UCSD-AML1 (cell line): ENCODE results near the gene CRYGN.

Experiments used
- DNase-seq: peaks from one replicate; lab custom pipeline; 2025; ENCODE audit not compliant: unreplicated experiment; lab: John Stamatoyannopoulos, UW

Gene CRYGN

DNA sequence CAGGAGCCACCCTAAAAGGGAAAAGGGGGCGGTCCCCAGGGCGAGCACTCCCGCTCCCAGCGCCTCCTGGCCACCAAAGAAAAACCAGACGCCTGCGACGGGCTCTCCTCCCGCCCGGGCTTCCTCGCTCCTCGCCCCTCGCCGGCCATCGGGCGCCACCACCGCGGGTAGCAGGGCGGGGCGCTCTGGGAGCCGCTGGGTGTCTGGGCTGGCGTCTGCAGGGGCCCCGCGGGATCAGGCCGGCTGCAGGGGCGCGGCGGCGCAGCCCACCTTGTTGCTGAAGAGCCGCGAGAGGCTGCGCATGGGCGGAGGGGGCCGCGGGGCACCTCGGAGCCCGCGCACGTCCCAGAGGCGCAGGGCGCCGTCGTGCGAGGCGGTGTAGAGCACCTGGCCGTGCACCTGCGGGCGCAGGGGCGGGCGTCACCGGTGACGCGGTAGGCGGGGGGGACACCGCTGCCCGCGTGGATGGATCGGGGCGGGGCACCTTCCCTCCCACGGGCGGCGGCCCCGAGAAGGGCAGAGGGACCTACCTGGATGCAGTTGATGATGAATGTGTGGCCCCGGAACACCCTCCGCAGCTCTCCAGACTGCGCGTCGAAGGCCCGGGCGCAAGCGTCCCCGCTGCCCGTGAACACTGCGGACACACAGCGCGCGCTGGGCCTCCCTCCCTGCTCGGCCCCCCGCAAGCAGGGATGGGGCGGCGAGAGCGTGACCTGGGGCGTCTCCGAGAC, 58.4 kb downstream of the CRYGN start:
- DNase-seq, result no peak

DNA sequence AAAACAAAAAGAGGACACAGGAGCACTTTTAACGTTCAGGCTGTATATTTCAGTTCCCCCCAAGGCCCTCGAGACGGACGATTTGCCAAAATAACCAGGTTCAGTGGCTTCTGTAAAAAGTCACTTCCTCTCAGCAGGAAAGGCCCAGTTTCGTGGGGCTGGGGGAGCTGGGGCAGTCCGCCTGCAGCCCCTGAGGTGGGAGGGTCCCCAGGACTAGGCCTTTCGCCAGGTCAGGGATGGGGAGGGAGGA, 58.9 kb downstream of the CRYGN start:
- DNase-seq, result no peak

DNA sequence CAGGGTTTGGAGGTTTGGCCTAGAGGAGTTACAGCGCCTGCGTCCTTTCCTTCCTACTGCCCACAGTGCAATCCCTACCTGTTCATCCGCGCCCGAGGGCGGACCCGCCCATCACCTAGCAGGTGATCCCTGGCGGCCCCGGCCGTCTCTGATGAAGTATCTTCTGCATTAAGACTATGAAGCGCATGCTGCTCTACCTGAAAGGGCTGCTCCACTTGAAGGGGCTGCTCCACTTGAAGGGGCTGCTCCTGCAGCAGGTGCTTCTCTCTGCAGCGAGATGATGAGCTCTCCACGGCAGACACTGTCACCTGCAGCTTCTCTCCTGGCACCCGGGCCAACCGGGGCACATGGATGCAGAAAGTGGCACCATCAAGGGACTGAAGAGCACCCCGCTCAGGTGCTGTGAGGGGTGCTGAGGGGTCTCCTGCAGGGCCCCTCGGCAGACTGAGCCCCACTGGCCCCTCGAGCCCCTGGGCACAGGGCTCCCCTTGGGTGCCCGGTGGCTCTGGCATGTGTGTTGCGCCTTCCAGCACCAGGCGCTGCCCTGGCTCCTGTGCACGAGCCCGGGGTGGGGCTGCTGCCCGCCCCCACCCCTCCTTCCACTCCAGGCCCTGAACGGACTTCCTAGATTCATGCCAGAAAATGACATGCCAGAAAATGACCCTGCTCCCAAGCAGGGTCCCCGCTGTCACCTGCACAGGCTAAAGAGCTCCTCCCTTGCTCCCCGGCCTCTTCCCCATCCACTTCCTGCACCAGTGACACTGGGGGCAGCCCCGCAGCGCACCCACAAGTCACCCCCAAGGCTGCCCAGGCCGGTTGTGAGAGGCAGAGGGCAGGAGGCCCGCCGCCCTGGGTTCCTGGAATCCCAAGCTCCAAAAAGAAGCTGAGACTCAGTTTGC, 59.5 kb downstream of the CRYGN start:
- no peak for DNase-seq

DNA sequence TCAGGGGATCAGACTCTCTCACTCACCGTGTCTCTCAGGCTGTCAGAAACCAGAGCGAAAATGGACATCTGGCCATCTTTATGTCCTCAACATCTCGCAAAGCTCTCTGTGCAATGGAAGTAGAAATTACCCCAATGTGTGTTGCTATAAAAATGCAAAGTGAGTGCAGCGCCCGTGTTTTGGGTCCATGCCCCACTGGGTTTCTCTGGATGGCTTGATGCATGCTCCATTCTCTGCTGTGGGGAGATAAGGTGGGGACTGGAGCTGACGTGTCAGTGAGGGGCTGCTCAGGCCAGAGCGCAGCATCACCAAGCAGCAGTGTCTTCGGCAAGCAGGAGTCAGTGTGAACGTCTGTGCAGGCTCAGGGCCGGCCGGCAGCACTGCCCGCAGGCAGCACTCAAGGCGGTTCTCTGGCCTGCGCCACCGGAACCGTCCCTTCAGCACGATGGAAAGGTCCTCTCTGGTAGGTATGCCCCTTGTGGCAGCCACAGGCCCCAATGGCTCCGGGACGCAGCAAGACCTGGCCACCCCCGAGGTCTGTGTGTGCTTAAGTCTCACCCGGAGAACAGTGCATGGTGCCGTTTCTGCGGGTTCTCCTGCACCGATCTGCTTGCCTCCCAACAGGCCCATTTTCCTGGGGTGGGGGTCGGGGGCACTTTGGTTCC, 60.3 kb downstream of the CRYGN start:
- no peak for DNase-seq

DNA sequence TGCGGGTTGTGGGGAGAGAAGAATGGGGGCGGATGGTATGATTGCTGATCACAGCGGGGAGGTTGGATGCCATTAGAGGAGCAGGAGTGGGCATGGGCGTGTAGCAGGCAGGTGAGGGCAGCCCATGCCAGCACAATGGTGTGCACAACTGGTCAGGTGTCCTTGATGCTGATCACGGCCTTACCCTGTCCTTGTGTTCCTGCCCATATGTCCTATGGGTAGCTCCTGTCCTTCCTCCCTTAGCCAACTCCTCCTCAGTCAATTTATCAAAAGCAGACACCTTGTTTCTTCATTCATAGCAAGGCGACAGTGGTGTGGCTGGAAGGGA, 60.8 kb downstream of the CRYGN start:
- no peak for DNase-seq
